Esophagus squamous epithelium (tissue), 5 donors: ENCODE measurements around the gene SLC22A31. TPM values are rescaled to one million over a fixed set of nuclear protein-coding genes. Genes with fewer than 3 reads are reported as not detected.

ENCODE experiments used
- DNase-seq: peaks from one replicate; lab custom pipeline; 2025; lab: John Stamatoyannopoulos, UW
- H3K27ac ChIP-seq, 4 donors: fragments of 200-600 bp; sonication (generic); one replicate each; pipeline ENCODE4 v1.5.1; 2016 to 2019; ENCODE audit warnings: mild to moderate bottlenecking in 1 of 4
- H3K27me3 ChIP-seq, 4 donors: fragments of 200-600 bp; sonication (generic); 1 replicate in 3 of 4; 2 replicates in 1 of 4; pipeline versions ENCODE4 v1.5.1 to v1.6.0; 2017 to 2021; ENCODE audit warnings: antibody characterized with exemption in 1 of 4
- H3K36me3 ChIP-seq, 3 donors: fragments of 200-600 bp; sonication (generic); one replicate each; pipeline ENCODE4 v1.5.1; 2016 to 2019
- H3K4me1 ChIP-seq, 3 donors: fragments of 200-600 bp; sonication (generic); one replicate each; pipeline ENCODE4 v1.5.1; 2017 to 2019
- H3K4me3 ChIP-seq, 4 donors: fragments of 200-600 bp; sonication (generic); 1 replicate in 3 of 4; 2 replicates in 1 of 4; pipeline ENCODE4 v1.5.1; 2016 to 2019; ENCODE audit warnings: mild to moderate bottlenecking in 2 of 4, moderate library complexity in 1 of 4
- H3K9me3 ChIP-seq, 3 donors: fragments of 200-600 bp; sonication (generic); one replicate each; pipeline ENCODE4 v1.5.1; 2016 to 2019
- POLR2A ChIP-seq, 4 donors: fragments of 450-650 bp; IDR thresholded peaks; one replicate each; pipeline ENCODE4 v1.6.1; 2017; ENCODE audit warnings: antibody characterized with exemption in 4 of 4, mild to moderate bottlenecking in 4 of 4, moderate library complexity in 3 of 4
- WGBS, 2 donors: methylation state at CpG; one replicate each; pipeline ENCODE4 v1.1.5; 2018; 5-methylcytosine and 5-hydroxymethylcytosine counted together
- intact Hi-C: fragments of 100-400 bp; cut with DNase I; formaldehyde crosslinking; loops from one replicate; pipeline ENCODE4 v1.15.0; 2022
- total RNA-seq, 4 donors: library from RNA; depleted of rRNA; stranded (reverse); fragments of >200 nt; gene quantifications; one replicate each; pipeline ENCODE4 v1.1.0, GENCODE V29; 2016
- TF ChIP-seq, protein P1 (sequence below), 6 experiments: fragments of 450-650 bp in 4 of 6; fragments of 200-600 bp in 2 of 6; sonication (generic) in 2 of 6; IDR thresholded peaks; one replicate each; pipeline ENCODE4 v1.5.1; 2016 to 2019; ENCODE audit warnings: antibody characterized with exemption in 6 of 6, mild to moderate bottlenecking in 4 of 6, moderate library complexity in 4 of 6
- donor health status: DM: yes; HTN: yes; CAD: no.

SLC22A31 gene
- total RNA-seq, 4 donors from 2014 or later, result not detected

DNA sequence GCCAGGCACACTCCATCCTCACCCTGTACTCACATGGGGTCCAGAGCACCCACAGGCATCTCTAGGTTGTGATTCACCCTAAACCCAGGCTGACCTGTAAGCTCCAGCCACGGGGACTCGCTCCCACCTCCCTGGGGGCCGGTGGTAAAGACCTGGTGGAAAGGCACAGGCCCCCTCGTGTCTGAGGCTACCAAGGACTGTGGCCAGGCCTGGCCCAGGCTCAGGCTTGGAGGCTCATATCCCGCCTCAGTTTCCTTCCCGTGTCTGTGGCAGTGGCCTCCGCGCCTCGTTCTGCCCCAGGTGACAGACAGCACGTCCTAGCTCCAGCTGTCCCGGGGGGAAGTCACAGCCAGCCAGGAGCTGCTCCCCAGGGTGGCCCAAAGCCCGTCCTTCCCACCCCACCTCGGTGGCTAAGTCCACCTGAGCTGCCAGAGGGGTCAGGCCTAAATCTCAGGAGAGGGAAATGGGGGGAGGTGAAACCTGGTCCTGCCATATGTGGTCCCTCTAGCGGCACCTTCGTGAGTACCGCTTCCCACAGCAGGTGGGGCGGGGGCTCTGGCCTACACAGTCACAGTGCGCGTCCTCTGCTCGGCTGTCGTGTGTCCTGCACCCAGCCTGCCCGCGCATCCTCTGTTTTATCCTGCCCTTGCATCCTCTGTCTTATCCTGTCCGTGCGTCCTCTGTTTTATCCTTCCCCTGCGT is 16.2 kb downstream of the SLC22A31 start:
- H3K4me3 ChIP-seq, result no peak overlapping the region
- no peak for DNase-seq
- H3K9me3 ChIP-seq, result no peaks in the 10 kb centered on the region
- H3K27ac ChIP-seq, result no peak overlapping the region
- peaks cover 0 to 57% (median 0%) of the 10 kb centered on the region in 4 donors for H3K27me3 ChIP-seq
- intact Hi-C loops, result no loop called here
- H3K36me3 ChIP-seq, result no peaks in the 10 kb centered on the region
- TF ChIP-seq, protein P1, sequence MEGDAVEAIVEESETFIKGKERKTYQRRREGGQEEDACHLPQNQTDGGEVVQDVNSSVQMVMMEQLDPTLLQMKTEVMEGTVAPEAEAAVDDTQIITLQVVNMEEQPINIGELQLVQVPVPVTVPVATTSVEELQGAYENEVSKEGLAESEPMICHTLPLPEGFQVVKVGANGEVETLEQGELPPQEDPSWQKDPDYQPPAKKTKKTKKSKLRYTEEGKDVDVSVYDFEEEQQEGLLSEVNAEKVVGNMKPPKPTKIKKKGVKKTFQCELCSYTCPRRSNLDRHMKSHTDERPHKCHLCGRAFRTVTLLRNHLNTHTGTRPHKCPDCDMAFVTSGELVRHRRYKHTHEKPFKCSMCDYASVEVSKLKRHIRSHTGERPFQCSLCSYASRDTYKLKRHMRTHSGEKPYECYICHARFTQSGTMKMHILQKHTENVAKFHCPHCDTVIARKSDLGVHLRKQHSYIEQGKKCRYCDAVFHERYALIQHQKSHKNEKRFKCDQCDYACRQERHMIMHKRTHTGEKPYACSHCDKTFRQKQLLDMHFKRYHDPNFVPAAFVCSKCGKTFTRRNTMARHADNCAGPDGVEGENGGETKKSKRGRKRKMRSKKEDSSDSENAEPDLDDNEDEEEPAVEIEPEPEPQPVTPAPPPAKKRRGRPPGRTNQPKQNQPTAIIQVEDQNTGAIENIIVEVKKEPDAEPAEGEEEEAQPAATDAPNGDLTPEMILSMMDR (IDR thresholded peaks at IDR 0.05), result no peak
- TF ChIP-seq POLR2A (IDR thresholded peaks at IDR 0.05), result no peak
- H3K4me1 ChIP-seq, result no peaks in the 10 kb centered on the region
- WGBS, 2 donors, result 55 to 75% methylated on average over 13 of the region's 26 CpGs

DNA sequence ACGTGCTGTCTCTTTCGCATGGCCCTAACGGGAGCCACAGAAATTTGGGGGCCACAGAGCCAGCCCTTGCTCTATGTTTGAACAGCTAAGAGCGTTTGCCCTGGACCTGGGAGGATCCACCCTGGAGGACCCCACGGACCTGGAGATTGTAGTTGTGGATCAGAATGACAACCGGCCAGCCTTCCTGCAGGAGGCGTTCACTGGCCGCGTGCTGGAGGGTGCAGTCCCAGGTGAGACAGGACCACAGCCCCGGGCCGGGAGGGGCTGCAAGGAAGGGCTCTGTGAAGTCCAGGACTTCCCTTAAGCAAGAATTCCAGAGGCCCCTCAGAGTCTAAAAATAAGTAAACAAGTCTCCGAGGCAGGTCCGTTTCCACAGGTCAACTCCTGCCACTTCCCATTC is 16.9 kb downstream of the SLC22A31 start:
- intact Hi-C loops, result no loop called here
- H3K27me3 ChIP-seq, result peaks cover 0 to 64% (median 0%) of the 10 kb centered on the region in 4 donors
- TF ChIP-seq, protein P1 (IDR thresholded peaks at IDR 0.05), result no peak
- TF ChIP-seq POLR2A (IDR thresholded peaks at IDR 0.05), result no peak
- no peaks in the 10 kb centered on the region for H3K36me3 ChIP-seq
- DNase-seq, result no peak
- 20% methylated on average over 1 of the region's 13 CpGs; no CpG with 5 or more reads in 1 of the 2 donors for WGBS, 2 donors
- H3K9me3 ChIP-seq, result no peaks in the 10 kb centered on the region
- peaks cover 0 to 3% (median 0%) of the 10 kb centered on the region in 3 donors for H3K4me1 ChIP-seq
- no peak overlapping the region for H3K4me3 ChIP-seq
- no peak overlapping the region for H3K27ac ChIP-seq

DNA sequence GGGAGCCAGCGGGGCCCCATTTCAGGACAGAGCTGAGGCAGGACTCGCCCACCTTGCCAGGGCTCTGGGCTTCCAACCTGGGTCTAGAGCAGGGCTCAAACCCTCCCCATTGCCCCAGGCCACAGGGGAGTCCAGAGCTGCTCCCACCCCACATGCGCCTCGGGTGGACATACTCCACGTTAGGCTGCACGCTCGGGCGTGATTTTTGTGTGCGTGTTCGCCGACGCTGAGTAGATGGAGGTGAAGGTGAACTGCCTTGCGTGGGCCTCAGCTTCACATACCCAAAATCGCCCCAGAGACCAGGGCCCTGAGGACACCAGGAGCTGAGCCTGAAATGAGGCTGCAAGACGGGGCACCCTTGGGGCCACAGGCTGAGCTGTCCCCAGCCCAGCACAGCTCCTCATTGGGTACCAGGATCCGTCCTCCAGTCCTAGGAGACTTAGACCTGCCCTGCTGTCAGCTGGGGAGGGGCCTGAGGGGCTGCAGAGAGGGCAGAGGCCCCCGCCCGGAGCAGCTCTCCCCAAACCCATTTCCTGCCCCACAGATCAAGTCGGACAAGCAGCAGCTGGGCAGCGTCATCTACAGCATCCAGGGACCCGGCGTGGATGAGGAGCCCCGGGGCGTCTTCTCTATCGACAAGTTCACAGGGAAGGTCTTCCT is 20.6 kb downstream of the SLC22A31 start:
- Histone ChIP-seq H3K9me3 (no peaks in the 10 kb centered on the region), H3K36me3 (no peaks in the 10 kb centered on the region), H3K27me3 (peaks cover 0 to 96% (median 0%) of the 10 kb centered on the region in 4 donors), H3K27ac (no peak overlapping the region), H3K4me1 (peaks cover 0 to 7% (median 0%) of the 10 kb centered on the region in 3 donors), H3K4me3 (no peak overlapping the region)
- 55% methylated on average over 9 of the region's 25 CpGs; no CpG with 5 or more reads in 1 of the 2 donors for WGBS, 2 donors
- intact Hi-C loops, result no loop called here
- TF ChIP-seq, protein P1 (IDR thresholded peaks at IDR 0.05), result no peak
- TF ChIP-seq POLR2A (IDR thresholded peaks at IDR 0.05), result no peak
- DNase-seq, result no peak

DNA sequence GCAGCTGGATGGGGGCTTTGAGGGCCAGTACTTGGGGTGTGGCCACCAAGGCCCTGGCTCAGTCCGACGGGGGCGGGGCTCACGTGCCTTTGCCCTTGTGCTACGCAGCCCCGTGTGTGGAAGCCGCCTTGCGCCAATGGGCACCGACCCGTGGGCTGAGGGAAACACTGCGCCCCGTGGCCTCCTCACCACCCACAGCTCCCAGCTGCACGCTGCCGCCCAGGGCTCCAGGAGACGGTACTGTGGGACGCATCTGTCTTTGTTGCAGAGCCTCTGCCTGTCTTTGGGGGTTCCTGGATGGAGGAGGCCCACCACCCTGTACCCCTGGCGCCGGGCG is 21.2 kb downstream of the SLC22A31 start:
- Histone ChIP-seq H3K4me1 (peaks cover 0 to 7% (median 0%) of the 10 kb centered on the region in 3 donors), H3K4me3 (no peak overlapping the region), H3K27me3 (peaks cover 0 to 95% (median 0%) of the 10 kb centered on the region in 4 donors), H3K27ac (no peak overlapping the region), H3K9me3 (no peaks in the 10 kb centered on the region), H3K36me3 (no peaks in the 10 kb centered on the region)
- no peak for TF ChIP-seq POLR2A (IDR thresholded peaks at IDR 0.05)
- TF ChIP-seq, protein P1 (IDR thresholded peaks at IDR 0.05), result no peak
- intact Hi-C loops, result no loop called here
- no peak for DNase-seq
- WGBS, 2 donors, result 74 to 75% methylated on average over 5 to 6 of the region's 19 CpGs
